Natural killer cell (primary cell): ENCODE measurements around the gene CLCNKA. TPM values are rescaled to one million over a fixed set of nuclear protein-coding genes. Genes with fewer than 3 reads are reported as not detected.
A peak's percentile ranks its signal among the peaks of the same experiment; 100 is the strongest.

ENCODE experiments used
- ATAC-seq, 3 donors: fragments of 150-1000 bp in 2 of 3; fragments of 200-7000 bp in 1 of 3; cut with Tn5 transposase; 1 replicate in 1 of 3; 2 replicates in 2 of 3; pipeline ENCODE4 v1.10.0; 2021; ENCODE audit warnings: mild to moderate bottlenecking in 2 of 3, moderate library complexity in 2 of 3
- DNase-seq, 2 donors: peaks; one replicate each; pipeline versions ENCODE4 v3.0.0 to v3.0.0-alpha.2; 2013 to 2021; ENCODE audit warnings: mixed read lengths in 1 of 2
- H3K27ac ChIP-seq: one replicate; pipeline ENCODE4 v1.5.1; 2013; ENCODE audit warnings: mild to moderate bottlenecking, low read length
- H3K27me3 ChIP-seq: one replicate; pipeline ENCODE4 v1.6.1; 2013; ENCODE audit warnings: low read length; ENCODE audit not compliant: control insufficient read depth, insufficient read depth
- H3K36me3 ChIP-seq: one replicate; pipeline ENCODE4 v1.6.1; 2013; ENCODE audit warnings: low read length; ENCODE audit not compliant: control insufficient read depth, insufficient read depth
- H3K4me1 ChIP-seq: one replicate; pipeline ENCODE4 v1.6.1; 2013; ENCODE audit warnings: low read length; ENCODE audit not compliant: control insufficient read depth, insufficient read depth
- H3K4me3 ChIP-seq: one replicate; pipeline ENCODE4 v1.5.1; 2013; ENCODE audit warnings: low read length
- H3K9me3 ChIP-seq: one replicate; pipeline ENCODE4 v1.6.1; 2013; ENCODE audit warnings: low read length; ENCODE audit not compliant: control insufficient read depth, insufficient read depth
- H3K27ac Mint-ChIP-seq, 2 donors: one replicate each; pipeline ENCODE4 v1.8.0; 2022; ENCODE audit warnings: mild to moderate bottlenecking in 2 of 2, mixed read lengths in 2 of 2, moderate library complexity in 1 of 2
- H3K27me3 Mint-ChIP-seq, 2 donors: one replicate each; pipeline ENCODE4 v1.8.0; 2022; ENCODE audit warnings: low read depth in 2 of 2, mixed read lengths in 2 of 2
- H3K36me3 Mint-ChIP-seq: one replicate; pipeline ENCODE4 v1.8.0; 2022; ENCODE audit warnings: mixed read lengths
- H3K4me1 Mint-ChIP-seq, 2 donors: one replicate each; pipeline ENCODE4 v1.8.0; 2022; ENCODE audit warnings: mixed read lengths in 2 of 2
- H3K4me3 Mint-ChIP-seq: one replicate; pipeline ENCODE4 v1.8.0; 2022; ENCODE audit warnings: mild to moderate bottlenecking, moderate library complexity, mixed read lengths
- H3K9me3 Mint-ChIP-seq, 2 donors: one replicate each; pipeline ENCODE4 v1.8.0; 2022; ENCODE audit warnings: mixed read lengths in 2 of 2
- WGBS: methylation state at CpG from one replicate; pipeline ENCODE4 v1.1.7; 2013; ENCODE audit warnings: missing lambda C conversion rate; ENCODE audit not compliant: insufficient coverage; 5-methylcytosine and 5-hydroxymethylcytosine counted together
- intact Hi-C: fragments of 100-400 bp; cut with micrococcal nuclease; formaldehyde crosslinking; loops from one replicate; pipeline ENCODE4 v1.14.2; 2022
- total RNA-seq, 4 donors: library from RNA; stranded (reverse); fragments of 120-200 nt in 1 of 4; gene quantifications; one replicate each; pipeline versions ENCODE4 v1.2.3 to v1.2.4, GENCODE V29; 2013 to 2022
- TF ChIP-seq, protein P1 (sequence below): fragments of 200-600 bp; IDR thresholded peaks from one replicate; pipeline ENCODE4 v1.8.0; 2022; ENCODE audit warnings: antibody characterized with exemption

The CLCNKA gene
- total RNA-seq, 3 donors from 2014 or later (not counting 1 experiment from before 2014, with no cell fraction given) = 0.16 to 0.33 TPM; not detected in 1

DNA sequence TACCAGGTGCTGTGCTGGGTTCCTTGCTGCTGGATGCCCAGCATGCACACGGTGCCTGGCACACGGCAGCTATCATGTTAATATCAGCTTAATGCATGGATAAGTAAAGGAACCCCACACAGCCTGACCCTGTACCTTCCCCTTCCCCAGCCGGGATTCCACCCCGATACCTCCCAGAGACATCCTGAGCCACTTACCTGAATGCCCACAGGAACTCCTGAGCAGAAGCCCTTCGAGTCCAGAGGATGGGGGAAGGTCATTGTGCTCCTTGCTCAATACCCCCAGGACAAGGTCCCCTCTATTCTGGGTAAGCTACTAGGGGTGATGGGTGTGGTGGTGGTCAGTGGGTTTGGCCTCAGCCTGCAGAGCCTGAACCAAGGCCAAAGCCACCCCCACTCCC lies 50.3 kb downstream of the CLCNKA start:
- H3K27me3 ChIP-seq = peaks cover 16% of the 10 kb centered on the region
- no peak for ATAC-seq
- no peak overlapping the region for H3K4me3 ChIP-seq
- Mint-ChIP-seq H3K4me3 (no peak overlapping the region), H3K9me3 (no peaks in the 10 kb centered on the region), H3K27me3 (peaks cover 10 to 20% of the 10 kb centered on the region in 2 donors), H3K27ac (no peak overlapping the region), H3K4me1 (peaks cover 5 to 17% of the 10 kb centered on the region in 2 donors), H3K36me3 (no peaks in the 10 kb centered on the region)
- intact Hi-C loops = no loop called here
- no peaks in the 10 kb centered on the region for H3K9me3 ChIP-seq
- no peaks in the 10 kb centered on the region for H3K36me3 ChIP-seq
- TF ChIP-seq, protein P1, sequence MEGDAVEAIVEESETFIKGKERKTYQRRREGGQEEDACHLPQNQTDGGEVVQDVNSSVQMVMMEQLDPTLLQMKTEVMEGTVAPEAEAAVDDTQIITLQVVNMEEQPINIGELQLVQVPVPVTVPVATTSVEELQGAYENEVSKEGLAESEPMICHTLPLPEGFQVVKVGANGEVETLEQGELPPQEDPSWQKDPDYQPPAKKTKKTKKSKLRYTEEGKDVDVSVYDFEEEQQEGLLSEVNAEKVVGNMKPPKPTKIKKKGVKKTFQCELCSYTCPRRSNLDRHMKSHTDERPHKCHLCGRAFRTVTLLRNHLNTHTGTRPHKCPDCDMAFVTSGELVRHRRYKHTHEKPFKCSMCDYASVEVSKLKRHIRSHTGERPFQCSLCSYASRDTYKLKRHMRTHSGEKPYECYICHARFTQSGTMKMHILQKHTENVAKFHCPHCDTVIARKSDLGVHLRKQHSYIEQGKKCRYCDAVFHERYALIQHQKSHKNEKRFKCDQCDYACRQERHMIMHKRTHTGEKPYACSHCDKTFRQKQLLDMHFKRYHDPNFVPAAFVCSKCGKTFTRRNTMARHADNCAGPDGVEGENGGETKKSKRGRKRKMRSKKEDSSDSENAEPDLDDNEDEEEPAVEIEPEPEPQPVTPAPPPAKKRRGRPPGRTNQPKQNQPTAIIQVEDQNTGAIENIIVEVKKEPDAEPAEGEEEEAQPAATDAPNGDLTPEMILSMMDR = no peak
- H3K27ac ChIP-seq = no peak overlapping the region
- peaks cover 33% of the 10 kb centered on the region for H3K4me1 ChIP-seq
- 89% methylated on average over 4 of the region's 5 CpGs for WGBS
- DNase-seq = no peak

DNA sequence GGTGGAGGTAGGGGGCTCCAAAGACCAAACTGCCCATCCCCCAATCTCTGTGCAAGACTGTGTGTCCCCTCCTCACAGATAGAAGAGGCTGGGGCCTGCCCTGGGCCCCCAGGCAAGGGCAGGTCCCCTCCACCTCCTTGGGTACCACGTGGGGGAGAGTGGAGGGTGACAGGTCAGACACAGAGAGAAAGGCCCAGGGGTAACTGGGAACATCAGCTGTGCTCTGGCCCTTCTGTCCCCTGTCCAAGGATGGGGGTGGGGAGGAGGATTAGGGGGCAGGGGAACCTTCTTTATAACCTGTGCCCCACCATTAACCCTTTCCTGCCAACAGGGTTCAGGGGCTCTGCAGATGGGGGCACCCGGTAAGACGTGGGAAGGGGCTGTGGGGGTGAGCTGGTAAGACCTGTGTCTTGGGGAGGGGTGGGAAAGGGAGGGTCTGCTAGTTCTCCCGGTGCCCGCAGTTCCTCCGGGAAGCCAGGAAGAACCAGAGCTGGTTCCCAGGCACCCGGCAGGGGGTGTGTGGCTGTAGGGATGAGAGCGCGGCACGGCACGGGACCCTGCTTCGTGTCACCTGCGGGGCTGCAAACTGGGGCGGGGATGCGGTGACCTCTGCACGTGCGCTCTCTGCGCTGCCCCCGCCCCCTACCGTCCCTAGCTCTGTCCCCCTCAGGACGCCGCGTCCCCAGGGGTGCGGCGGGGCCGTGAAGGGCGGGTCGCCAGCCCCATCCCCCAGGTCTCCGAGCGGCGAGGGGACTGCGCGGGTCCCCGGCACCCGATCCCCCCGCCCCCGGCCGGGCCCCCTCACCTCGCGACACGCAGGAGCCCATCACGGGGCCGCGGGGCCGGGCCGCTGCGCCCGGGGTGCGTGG lies 51.0 kb downstream of the CLCNKA start:
- H3K4me3 ChIP-seq = no peak overlapping the region
- intact Hi-C loops = no loop called here

DNA sequence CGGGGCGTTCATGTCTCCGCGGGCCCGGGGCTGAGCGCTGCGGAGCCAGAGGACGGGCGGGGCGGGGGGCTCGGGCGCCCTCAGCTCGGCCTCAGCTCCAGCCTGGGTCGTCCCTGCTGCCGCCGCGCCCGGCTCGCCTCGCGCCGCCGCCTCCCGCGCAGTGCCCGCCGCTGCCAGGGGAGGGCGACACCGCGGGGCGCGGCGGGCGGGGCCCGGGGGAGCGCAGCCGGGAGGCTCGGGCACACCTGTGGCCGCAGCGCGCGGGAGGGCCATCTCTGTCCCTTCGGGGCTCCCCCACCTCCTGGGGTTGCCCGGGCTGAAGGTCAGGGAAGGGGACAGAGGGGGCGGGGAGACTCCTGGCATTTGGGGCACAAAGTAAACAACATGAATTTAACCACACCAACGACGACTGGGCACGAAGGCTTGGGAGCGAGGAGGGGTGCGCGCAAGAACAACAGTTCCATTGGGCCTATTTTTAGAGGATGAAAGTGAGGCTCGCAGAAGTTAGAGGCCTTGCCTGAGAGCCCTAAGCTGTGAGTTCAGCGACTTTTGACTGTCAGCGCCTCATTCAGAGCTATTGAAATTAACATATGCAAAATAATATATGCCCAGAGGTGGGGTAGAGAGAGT lies 51.8 kb downstream of the CLCNKA start, which contains the start of gene FAM131C:
Gene FAM131C (minus strand): TSS at position 162 of the 630 bp plus-strand sequence. CDS start 209 bp downstream, outside the sequence.
- intact Hi-C loops = no loop called here
- DNase-seq (peak; percentile 30 to 71), ATAC-seq (peak; percentile 71 to 95 (median 90))
- Histone ChIP-seq H3K9me3 (no peaks in the 10 kb centered on the region), H3K27ac (no peak within 1 kb of the TSS), H3K4me3 (no peak within 1 kb of the TSS), H3K27me3 (peaks cover 16% of the 10 kb centered on the region), H3K4me1 (peaks cover 39% of the 10 kb centered on the region), H3K36me3 (no peaks in the 10 kb centered on the region)
- peak within 1 kb of the TSS in 1 of 2 donors; percentile 44 for H3K27ac Mint-ChIP-seq
- under 1% methylated on average over 53 of the region's 54 CpGs for WGBS
- TF ChIP-seq, protein P1 = peak; percentile 35
- H3K9me3 Mint-ChIP-seq = no peaks in the 10 kb centered on the region
- H3K4me1 Mint-ChIP-seq = peaks cover 5 to 17% of the 10 kb centered on the region in 2 donors
- H3K27me3 Mint-ChIP-seq = peaks cover 10 to 21% of the 10 kb centered on the region in 2 donors
- peak within 1 kb of the TSS; percentile 49 for H3K4me3 Mint-ChIP-seq
- H3K36me3 Mint-ChIP-seq = no peaks in the 10 kb centered on the region

More for the DNA sequence above, 51.0 kb downstream of the CLCNKA start:
- Histone ChIP-seq H3K4me1 (peaks cover 33% of the 10 kb centered on the region), H3K9me3 (no peaks in the 10 kb centered on the region), H3K36me3 (no peaks in the 10 kb centered on the region), H3K27me3 (peaks cover 16% of the 10 kb centered on the region), H3K27ac (no peak overlapping the region)
- WGBS = 8% methylated on average over 49 of the region's 49 CpGs
- no peaks in the 10 kb centered on the region for H3K36me3 Mint-ChIP-seq
- ATAC-seq = peak in 2 of 3 donors; percentile 17 to 24
- no peaks in the 10 kb centered on the region for H3K9me3 Mint-ChIP-seq
- TF ChIP-seq, protein P1 = no peak
- no peak overlapping the region for H3K4me3 Mint-ChIP-seq
- DNase-seq = no peak
- H3K4me1 Mint-ChIP-seq = peaks cover 5 to 17% of the 10 kb centered on the region in 2 donors
- no peak overlapping the region for H3K27ac Mint-ChIP-seq
- H3K27me3 Mint-ChIP-seq = peaks cover 10 to 21% of the 10 kb centered on the region in 2 donors
